ENCODE measurements around the gene EDAR.

EDAR gene

DNA sequence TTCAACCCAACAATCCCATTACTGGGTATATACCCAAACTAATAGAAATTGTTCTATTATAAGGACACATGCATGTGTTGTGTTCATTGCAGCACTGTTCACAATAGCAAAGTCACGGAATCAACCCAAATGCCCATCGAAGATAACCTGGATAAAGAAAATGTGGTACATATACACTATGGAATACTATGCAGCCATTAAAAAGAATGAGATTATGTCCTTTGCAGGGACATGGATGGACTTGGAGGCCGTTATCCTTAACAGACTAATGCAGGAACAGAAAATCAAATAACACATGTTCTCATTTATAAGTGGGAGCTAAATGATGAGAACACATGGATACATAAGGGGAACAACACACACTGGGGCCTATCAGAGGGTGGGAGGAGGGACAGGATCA is 136.6 kb downstream of the EDAR start:
- no peak for DNase-seq (ENCODE audit: low spot score)

DNA sequence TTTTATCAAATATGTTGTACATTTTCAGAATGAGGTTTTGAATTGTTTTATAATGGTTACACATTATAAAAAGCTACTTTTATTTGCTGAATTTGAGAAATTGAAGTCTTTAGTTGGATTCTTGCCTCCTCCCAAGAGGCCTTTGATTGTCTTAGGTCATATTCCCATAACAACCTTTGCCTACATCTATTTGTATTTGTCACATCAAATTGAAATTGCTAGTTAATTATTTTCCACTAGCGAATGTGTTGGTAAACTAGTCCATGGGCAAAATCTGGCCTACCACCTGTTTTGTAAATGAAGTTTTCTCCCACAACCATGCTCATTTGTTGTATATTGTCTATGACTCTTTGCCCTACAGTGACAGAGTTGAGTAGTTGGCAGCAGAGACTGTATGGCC is 142.0 kb downstream of the EDAR start:
- no peak for DNase-seq (ENCODE audit: low spot score)

DNA sequence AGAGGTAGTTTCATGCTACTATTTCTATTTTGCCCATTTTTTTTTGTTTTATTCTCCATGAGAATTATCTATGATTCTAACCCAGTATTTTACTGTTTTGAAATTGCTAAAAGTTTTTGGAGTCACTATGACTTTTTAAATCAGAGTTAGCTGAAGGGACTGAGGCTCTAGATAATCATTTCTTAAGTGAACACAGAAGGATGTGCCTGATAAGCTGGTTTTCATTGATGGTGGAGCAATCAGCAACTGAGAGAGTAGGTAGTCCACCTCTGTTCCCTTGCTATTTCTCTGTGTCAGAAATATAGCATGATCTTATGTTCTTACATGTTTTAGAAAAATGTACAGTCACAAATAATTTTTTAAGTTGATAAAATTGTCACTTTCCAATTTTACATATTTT is 143.1 kb downstream of the EDAR start:
- no peak for DNase-seq (ENCODE audit: low spot score)
